Spleen (tissue), 7 donors: ENCODE results near the gene RRP36.

Experiments used
- CTCF ChIP-seq, 11 experiments: fragments of 200-600 bp in 7 of 11; fragments of 450-650 bp in 4 of 11; sonication (generic) in 4 of 11; IDR thresholded peaks in 8 of 11; conservative IDR thresholded peaks in 3 of 11; 1 replicate in 7 of 11; 2 replicates in 4 of 11; pipeline versions ENCODE4 v1.4.0 to v1.8.0; 2016 to 2021; ENCODE audit warnings: antibody characterized with exemption in 11 of 11, inconsistent platforms in 4 of 11, mild to moderate bottlenecking in 1 of 11
- POLR2AphosphoS5 ChIP-seq, 3 donors: sonication (generic); formaldehyde crosslinking; IDR thresholded peaks; one replicate each; pipeline ENCODE4 v1.5.1; 2017; ENCODE audit warnings: antibody characterized with exemption in 3 of 3
- donor health status: DM: no; HTN: no; CAD: no; lungs with moderate emphysema.
- donor health status: DM: no; HTN: no; CAD: no.
- donor health status: DM: no; HTN: no; CAD: no.

GRCh38 chr6:43040542-43041257, 19.3 kb downstream of the RRP36 start:
- TF ChIP-seq CTCF (IDR thresholded peaks at IDR 0.05 in 8 of 11, conservative IDR thresholded peaks at IDR 0.05 in 3 of 11) (no peak), POLR2AphosphoS5 (IDR thresholded peaks at IDR 0.05) (peak in 1 of 3 donors; percentile 42)
